NOMO-1 treated with dmso at 0.1 percent for 144 hours (cell line): Measurements from ENCODE around the gene SETMAR.

Source experiments
- DNase-seq: peaks from one replicate; lab custom pipeline; 2025; ENCODE audit not compliant: unreplicated experiment; lab: John Stamatoyannopoulos, UW

The SETMAR gene

DNA sequence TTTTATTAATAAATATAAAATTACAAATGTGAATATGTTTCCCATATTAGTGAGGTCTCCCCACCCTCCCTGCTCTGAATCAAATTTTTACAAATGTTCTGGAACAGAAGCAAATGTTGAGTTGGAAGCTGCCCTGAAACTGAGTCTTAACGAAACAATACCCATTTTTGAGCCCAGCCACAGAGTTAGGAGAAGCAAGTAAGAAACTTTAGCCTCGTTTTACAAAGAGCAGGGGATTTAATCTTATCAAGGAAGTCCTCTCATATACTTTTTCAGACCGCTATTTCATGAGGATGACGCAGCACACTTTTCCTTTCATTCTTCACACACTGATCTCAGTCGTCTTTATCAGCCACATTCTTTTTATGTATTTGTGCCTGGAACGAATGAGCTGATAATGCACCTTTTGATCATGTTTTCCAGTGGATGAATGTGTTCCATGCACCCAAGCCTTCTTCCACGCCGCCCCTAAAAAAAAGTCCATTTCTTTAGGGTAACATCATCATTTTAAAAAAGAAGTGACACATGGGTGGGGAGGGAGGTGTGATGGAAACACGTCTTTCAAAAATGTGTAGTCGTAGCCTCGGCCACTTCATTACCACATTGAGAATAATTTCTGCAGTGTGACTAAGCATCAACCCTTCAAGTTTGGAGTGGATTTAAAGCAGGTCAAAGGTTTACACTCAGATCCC lies 48.1 kb downstream of the SETMAR start:
- DNase-seq: no peak

DNA sequence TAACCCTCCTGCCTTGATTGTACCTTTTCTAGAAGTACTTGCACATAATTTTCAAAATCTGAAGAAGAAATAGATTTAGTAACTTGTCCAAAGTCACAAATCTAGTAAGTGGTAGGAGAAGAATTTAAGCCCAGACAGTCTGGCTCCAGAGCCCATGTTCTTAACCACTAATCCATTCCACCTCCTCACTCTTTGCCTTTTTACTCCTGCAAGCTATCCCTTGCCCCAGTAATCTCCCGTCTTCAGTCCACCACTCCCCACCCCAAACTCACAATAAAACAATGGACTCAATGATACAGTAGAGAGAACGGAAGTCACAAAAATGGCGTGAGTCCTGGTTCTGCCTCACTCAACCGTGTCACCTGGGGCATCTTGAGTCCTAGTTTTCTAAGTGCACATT lies 48.7 kb downstream of the SETMAR start:
- DNase-seq: no peak

DNA sequence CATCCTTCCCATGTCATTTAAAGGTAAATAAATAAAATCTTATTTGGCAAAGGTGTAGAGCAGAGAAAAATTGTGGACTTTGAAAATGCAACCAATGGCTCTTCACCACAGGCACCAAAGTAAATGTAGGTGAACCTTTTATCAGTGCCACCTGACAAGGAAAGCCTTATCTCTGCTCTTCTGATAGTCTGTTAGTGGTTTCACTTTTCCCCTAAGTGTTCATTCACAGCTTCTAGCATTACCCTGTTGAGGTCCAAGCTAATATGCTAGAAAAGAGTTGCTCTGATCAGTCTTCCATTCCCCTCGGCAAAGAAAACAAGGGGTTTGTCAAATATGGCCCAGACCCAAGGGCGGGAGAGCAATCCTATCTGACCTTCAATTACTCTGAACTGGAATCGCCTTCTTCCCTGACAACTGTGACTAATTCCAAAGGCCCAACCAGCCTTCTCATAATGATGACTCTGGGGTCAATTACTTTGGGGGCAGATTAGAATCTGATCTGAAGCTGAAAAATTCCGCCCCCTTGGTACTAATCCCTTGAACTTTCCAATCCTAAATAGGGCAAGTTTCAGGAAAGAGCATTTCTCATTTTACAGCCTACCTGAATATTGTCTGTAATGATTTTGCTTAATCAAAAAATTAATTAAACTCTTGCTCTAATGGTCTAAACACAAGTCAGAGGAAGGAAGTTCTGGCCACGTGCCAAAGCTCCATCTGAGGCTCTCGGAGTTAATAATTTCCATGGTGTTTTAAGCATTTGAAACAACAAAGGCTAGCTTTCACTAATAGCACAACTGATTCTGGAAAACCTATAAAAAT lies 52.4 kb downstream of the SETMAR start:
- no peak for DNase-seq

DNA sequence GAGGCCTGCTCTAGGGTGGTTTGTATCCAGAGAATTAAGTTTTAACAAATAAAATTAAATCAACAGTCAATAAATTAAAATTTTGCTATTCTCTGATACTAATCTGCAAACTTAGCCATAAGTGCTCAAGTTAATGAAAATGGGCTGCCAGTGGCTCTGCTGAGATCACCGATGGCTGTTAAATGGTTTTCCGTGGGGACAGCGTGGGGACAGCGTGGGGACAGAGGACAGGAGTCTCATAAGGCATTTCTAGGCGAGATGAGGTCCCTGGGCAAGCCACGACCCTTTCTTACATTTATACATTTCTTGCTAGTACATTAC lies 53.0 kb downstream of the SETMAR start:
- DNase-seq: no peak

DNA sequence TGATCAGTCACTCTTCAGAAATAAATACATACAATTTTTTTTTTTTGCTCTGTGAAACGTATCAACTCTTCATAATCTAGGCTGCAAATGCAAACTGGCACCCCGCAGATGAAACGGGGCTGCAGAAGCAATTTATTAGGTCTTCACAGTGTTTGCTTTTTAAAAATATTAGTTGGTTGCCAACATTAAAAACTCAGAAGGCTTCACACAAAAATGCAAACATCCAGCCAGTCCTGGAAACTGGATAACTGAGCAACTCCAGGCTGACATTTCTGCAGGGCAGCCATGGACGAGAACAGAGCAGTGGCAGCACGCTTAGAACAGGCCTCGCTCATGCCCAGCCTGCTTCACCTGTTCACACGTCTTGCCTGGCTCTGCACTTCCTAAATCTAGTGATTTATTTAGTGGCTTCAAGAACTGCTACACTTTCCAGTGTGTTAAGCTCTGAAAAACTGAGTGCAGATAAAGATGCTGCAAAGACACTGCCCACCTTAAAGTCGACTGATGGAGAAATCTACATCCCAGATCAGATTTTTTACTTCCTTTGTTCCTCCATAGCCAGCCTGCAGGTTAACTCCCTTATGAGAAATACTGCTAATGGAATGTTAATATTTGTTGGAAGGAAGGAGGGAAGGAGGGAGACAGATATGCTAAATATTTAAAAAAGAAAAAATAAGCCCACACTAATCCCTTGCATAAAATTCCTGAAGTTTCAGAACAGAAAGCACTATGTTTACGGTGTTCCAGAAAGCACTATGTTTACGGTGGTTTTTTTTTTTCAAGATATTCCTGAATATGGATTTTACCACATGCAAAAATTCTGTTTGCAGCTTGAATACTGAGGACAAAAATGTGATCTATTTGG lies 53.6 kb downstream of the SETMAR start:
- DNase-seq: no peak

DNA sequence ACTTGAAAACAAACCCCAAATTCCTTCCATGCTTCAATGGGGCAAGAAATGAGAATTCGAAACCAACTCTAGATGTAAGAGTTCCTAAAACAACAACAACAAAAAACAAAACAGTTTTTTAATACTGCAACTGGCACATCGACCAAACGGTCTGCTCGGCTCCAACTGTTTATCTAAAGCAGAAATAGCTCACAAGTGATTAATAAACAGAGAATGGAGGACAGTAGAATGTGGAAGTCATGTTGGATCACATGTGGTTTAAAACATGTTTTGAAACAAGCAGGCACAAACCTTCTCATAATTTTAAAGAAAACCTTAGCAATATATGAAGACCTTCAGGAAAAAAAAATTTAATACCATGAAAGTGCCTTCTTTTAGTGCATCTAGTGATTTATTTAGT lies 55.1 kb downstream of the SETMAR start:
- DNase-seq: no peak

DNA sequence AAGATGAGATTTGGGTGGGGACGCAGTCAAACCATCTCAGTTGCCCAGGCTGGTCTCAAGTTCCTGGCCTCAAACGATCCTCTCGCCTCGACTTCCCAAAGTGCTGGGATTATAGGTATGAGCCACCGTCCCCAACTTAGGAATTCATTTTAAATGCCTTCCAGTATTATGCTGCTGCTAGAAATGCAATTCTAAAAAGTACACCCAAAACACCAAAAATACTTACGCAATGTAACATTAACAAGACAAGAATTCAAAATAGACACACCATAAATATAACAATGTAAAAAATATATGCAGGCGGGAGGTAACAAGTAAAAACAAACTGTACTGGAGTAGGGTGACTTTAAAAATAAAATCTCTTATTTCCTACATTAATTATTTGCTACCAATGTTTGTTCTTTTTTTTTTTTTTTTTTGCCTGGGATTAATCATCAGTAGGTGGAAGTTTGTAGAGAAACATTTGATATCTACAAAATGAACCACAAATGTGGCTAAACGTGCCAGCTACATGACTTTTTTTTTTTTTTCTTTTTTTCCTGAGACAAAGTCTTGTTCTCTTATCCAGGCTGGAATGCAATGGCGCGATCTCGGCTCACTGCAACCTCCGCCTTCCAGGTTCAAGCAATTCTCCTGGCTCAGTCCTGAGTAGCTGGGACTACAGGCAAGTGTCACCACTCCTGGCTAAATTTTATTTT lies 56.8 kb downstream of the SETMAR start:
- no peak for DNase-seq

DNA sequence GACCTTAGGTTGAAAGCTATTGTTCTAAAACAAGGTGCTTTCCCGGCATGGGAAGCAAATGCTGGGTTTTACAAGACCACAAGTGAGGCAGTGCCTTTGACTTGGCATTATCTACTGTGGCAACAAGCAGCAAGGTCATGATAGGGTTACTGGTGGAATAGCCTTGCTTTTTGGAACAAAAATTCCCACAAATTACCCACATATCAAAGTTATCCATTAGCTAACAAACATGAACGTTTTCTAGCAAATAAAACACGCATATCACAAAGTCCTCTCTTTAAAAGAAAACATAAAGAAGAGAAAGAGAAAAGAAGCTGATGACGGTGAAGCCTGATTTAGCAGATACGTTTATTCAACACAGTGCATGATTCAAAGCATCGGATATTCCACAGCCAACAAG lies 57.6 kb downstream of the SETMAR start:
- DNase-seq: no peak

DNA sequence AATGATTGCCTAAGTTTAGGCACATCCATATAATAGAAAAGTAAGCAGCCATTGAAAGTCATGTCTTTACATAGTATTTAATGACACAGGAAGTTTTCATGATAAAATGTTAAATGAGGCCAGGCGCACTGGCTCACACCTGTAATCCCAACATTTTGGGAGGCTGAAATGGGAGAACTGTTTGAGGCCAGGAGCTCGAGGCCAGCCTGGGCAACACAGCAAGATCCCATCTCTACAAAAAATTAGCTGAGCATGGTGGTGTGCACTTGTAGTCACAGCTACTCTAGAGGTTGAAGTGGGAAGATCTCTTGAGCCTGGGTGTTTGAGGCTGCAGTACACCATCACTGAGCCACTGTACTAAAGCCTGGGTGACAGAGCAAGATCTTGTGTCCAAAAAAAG lies 59.4 kb downstream of the SETMAR start:
- DNase-seq: no peak
